ENCODE measurements around the gene HCFC1.
A peak's percentile ranks its signal among the peaks of the same experiment; 100 is the strongest.

Gene HCFC1

GRCh38 chrX:153934762-153935325, 36.8 kb downstream of the HCFC1 start, which contains the start of gene NAA10:
Gene NAA10 (minus strand): TSS chrX:153935037. CDS start chrX:153934904, 133 bp downstream.
- H3K27ac ChIP-seq, result peak within 1 kb of the TSS; percentile 78
- no peaks in the 10 kb centered on the region for H3K27me3 ChIP-seq
- peak within 1 kb of the TSS; percentile 61 to 69 for H3K4me3 ChIP-seq (ENCODE audit: low read depth in 1 of 2, low read length in 1 of 2)
- peaks cover 10 to 16% of the 10 kb centered on the region in 2 experiments for H3K4me1 ChIP-seq (ENCODE audit: control insufficient read depth in 1 of 2, insufficient read depth in 1 of 2, low read depth in 1 of 2, low read length in 1 of 2)
- H3K9me3 ChIP-seq, result no peaks in the 10 kb centered on the region
- peaks cover 27% of the 10 kb centered on the region for H3K36me3 ChIP-seq
- TF ChIP-seq CTCF (IDR thresholded peaks at IDR 0.05), result peak; percentile 15

- no peak for TF ChIP-seq CTCF (IDR thresholded peaks at IDR 0.05)
- peak overlapping the region; percentile 78 for H3K27ac ChIP-seq
- no peaks in the 10 kb centered on the region for H3K9me3 ChIP-seq
- H3K27me3 ChIP-seq, result no peaks in the 10 kb centered on the region
- H3K4me3 ChIP-seq (ENCODE audit: low read depth in 1 of 2, low read length in 1 of 2), result peak overlapping the region; percentile 61 to 69
- H3K4me1 ChIP-seq (ENCODE audit: control insufficient read depth in 1 of 2, insufficient read depth in 1 of 2, low read depth in 1 of 2, low read length in 1 of 2), result peaks cover 15 to 22% of the 10 kb centered on the region in 2 experiments
- H3K36me3 ChIP-seq, result peaks cover 22% of the 10 kb centered on the region
Measured at GRCh38 chrX:153934148-153934761, 37.4 kb downstream of the HCFC1 start.

- no peak for TF ChIP-seq CTCF (IDR thresholded peaks at IDR 0.05)
- Histone ChIP-seq H3K4me3 (ENCODE audit: low read depth in 1 of 2, low read length in 1 of 2) (peak overlapping the region; percentile 61 to 69), H3K36me3 (peaks cover 18% of the 10 kb centered on the region), H3K27ac (peak overlapping the region; percentile 78), H3K9me3 (no peaks in the 10 kb centered on the region), H3K4me1 (ENCODE audit: control insufficient read depth in 1 of 2, insufficient read depth in 1 of 2, low read depth in 1 of 2, low read length in 1 of 2) (peaks cover 20 to 27% of the 10 kb centered on the region in 2 experiments), H3K27me3 (no peaks in the 10 kb centered on the region)
Measured at GRCh38 chrX:153933748-153934147, 37.9 kb downstream of the HCFC1 start.

- Histone ChIP-seq H3K27me3 (no peaks in the 10 kb centered on the region), H3K4me1 (ENCODE audit: control insufficient read depth in 1 of 2, insufficient read depth in 1 of 2, low read depth in 1 of 2, low read length in 1 of 2) (peaks cover 24 to 36% of the 10 kb centered on the region in 2 experiments), H3K27ac (no peak overlapping the region), H3K4me3 (ENCODE audit: low read depth in 1 of 2, low read length in 1 of 2) (no peak overlapping the region), H3K9me3 (no peaks in the 10 kb centered on the region), H3K36me3 (peaks cover 18% of the 10 kb centered on the region)
- TF ChIP-seq CTCF (IDR thresholded peaks at IDR 0.05), result no peak
Measured at GRCh38 chrX:153932220-153932915, 39.2 kb downstream of the HCFC1 start.

GRCh38 chrX:153931748-153932147, 39.9 kb downstream of the HCFC1 start:
- Histone ChIP-seq H3K4me3 (ENCODE audit: low read depth in 1 of 2, low read length in 1 of 2) (no peak overlapping the region), H3K27ac (no peak overlapping the region), H3K27me3 (no peaks in the 10 kb centered on the region), H3K9me3 (no peaks in the 10 kb centered on the region), H3K4me1 (ENCODE audit: control insufficient read depth in 1 of 2, insufficient read depth in 1 of 2, low read depth in 1 of 2, low read length in 1 of 2) (peaks cover 24 to 42% of the 10 kb centered on the region in 2 experiments), H3K36me3 (peaks cover 18% of the 10 kb centered on the region)
- TF ChIP-seq CTCF (IDR thresholded peaks at IDR 0.05), result no peak
